Limb (tissue), 2 donors: ENCODE data around the gene CRIM1.

Experiments used
- DNase-seq, 2 donors: peaks; one replicate each; pipeline ENCODE4 v3.0.0-alpha.2; 2016; ENCODE audit errors: extremely low spot score in 2 of 2

Gene CRIM1

GRCh38 chr2:36574560-36574959 lies 219.0 kb downstream of the CRIM1 start:
- no peak for DNase-seq

DNA sequence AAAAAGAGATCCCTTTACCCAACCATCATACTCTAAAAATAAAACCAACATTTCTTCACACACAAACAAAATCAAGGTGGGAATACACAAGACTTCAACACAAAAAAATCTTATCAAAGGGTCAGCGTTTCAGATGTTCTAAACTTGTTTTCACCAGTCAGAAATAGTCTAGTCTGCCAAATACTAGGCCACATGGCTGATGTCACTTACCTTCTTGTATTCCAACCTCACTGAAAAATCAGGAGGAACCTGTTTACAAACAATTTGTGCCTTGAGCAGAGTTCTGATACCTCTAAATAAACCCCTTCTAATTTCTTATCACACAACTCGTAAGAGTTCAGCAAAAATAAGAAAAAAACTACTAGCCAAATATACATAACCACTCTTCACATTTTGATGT lies 222.3 kb downstream of the CRIM1 start:
- DNase-seq = no peak

- DNase-seq = no peak
Observed at GRCh38 chr2:36578343-36579296, 223.0 kb downstream of the CRIM1 start.

- DNase-seq = no peak
Observed at GRCh38 chr2:36579297-36579664, 223.7 kb downstream of the CRIM1 start.

DNA sequence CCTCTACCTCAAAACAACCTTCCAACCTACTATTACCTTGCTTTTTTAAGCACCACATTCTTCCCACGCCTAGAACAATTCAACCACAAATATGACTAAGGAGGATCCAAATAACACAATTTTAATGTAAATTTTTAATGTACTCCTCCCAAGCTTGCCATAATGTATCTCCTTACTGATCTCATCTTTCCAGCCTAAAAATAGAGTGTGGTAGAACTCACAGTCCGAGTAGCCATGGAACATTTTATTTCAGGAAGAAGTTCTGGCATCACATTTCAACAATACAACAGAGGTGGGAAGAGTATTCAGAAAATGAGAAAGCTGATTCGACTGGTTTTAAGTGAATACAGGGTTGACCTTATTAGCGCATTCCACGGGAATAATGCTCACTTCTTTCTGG lies 227.0 kb downstream of the CRIM1 start:
- no peak for DNase-seq

- no peak for DNase-seq
Observed at GRCh38 chr2:36582951-36583350, 227.4 kb downstream of the CRIM1 start.

- no peak for DNase-seq
Observed at GRCh38 chr2:36584148-36584794, 228.7 kb downstream of the CRIM1 start.

- no peak for DNase-seq
Observed at GRCh38 chr2:36586672-36587071, 231.1 kb downstream of the CRIM1 start.

GRCh38 chr2:36587101-36587500 lies 231.5 kb downstream of the CRIM1 start:
- no peak for DNase-seq

DNA sequence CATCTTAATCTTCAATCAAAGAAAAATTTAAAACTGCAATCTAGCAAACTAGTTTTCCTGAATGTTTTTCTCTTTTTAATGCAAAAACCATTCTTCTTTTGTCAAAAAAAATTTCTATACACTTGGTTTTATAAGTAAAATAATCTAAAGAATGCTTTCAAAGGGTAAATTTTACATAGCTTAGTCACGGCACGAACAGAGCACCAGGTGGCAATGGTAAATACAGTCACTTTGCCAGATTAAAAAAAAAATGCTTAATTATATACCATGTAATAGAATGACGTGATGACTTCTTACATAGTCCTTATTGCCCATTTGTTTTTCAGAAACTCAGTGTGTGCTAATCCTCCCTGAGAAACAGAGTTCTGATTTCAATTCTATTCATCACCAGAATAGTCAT lies 232.0 kb downstream of the CRIM1 start:
- DNase-seq = no peak

- no peak for DNase-seq
Observed at GRCh38 chr2:36589230-36589630, 233.7 kb downstream of the CRIM1 start.

- DNase-seq = no peak
Observed at GRCh38 chr2:36594849-36595248, 239.3 kb downstream of the CRIM1 start.

GRCh38 chr2:36596397-36596796 lies 240.8 kb downstream of the CRIM1 start:
- DNase-seq = no peak

- DNase-seq = no peak
Observed at GRCh38 chr2:36597003-36597531, 241.5 kb downstream of the CRIM1 start.

- peak; percentile 74 to 84 for DNase-seq
Observed at GRCh38 chr2:36597532-36598377, 242.2 kb downstream of the CRIM1 start, which contains the start of gene FEZ2. FEZ2 (minus strand) TSS chr2:36598168; CDS start chr2:36598142, 26 bp downstream.
